Hepatocyte (in vitro differentiated cells): ENCODE measurements around the gene VTN.

ENCODE experiments used
- EZH2 ChIP-seq: fragments of 200-600 bp; sonication (generic); IDR thresholded peaks from 2 replicates; pipeline ENCODE4 v1.6.1; 2016; ENCODE audit warnings: antibody characterized with exemption, mild to moderate bottlenecking, borderline replicate concordance
- EZH2phosphoT487 ChIP-seq: fragments of 200-600 bp; sonication (generic); IDR thresholded peaks from one replicate; pipeline ENCODE4 v1.6.1; 2018; ENCODE audit warnings: antibody characterized with exemption, mild to moderate bottlenecking, low read depth, moderate library complexity; ENCODE audit not compliant: unreplicated experiment, severe bottlenecking
- TF ChIP-seq, protein P1 (sequence below): fragments of 200-600 bp; sonication (generic); IDR thresholded peaks from 2 replicates; pipeline ENCODE4 v1.5.1; 2016; ENCODE audit warnings: antibody characterized with exemption, mild to moderate bottlenecking; ENCODE audit not compliant: poor library complexity

DNA sequence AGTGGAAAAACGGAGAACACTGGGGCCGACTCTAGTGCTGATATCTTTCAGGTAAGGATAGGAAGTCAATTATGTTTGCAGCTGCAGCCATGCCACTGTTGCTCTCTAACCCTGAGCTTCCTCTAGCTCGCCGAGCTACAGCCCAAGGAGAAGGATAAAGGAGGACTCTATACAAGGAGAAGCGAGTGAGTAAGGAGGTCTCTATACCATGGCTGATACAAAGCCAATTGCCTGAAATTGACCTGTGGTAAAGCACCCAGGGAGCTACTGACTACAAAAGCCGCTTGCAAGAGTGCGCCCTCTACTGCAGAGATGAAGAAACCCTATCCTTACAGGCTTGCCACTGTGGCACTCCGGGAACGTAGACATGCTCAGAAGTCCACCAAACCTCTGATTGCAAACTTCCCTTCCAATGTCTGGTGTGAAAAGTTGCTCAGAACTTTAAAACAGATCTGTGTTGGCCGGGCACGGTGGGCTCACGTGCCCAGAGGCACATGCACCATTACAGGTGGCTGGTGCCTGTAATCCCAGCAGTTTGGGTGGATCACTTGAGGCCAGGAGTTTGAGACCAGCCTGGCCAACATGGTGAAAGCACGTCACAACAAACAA is 46.7 kb upstream of the VTN start:
- TF ChIP-seq, protein P1, sequence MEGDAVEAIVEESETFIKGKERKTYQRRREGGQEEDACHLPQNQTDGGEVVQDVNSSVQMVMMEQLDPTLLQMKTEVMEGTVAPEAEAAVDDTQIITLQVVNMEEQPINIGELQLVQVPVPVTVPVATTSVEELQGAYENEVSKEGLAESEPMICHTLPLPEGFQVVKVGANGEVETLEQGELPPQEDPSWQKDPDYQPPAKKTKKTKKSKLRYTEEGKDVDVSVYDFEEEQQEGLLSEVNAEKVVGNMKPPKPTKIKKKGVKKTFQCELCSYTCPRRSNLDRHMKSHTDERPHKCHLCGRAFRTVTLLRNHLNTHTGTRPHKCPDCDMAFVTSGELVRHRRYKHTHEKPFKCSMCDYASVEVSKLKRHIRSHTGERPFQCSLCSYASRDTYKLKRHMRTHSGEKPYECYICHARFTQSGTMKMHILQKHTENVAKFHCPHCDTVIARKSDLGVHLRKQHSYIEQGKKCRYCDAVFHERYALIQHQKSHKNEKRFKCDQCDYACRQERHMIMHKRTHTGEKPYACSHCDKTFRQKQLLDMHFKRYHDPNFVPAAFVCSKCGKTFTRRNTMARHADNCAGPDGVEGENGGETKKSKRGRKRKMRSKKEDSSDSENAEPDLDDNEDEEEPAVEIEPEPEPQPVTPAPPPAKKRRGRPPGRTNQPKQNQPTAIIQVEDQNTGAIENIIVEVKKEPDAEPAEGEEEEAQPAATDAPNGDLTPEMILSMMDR, result peak; percentile 59
- no peak for TF ChIP-seq EZH2
- no peak for TF ChIP-seq EZH2phosphoT487
